ENCODE data around the gene WDR37. TPM values are rescaled to one million over a fixed set of nuclear protein-coding genes. Genes with fewer than 3 reads are reported as not detected.

Gene WDR37
- polyA plus RNA-seq, 3 donors = 7.1 to 33.6 (median 8.6) TPM

DNA sequence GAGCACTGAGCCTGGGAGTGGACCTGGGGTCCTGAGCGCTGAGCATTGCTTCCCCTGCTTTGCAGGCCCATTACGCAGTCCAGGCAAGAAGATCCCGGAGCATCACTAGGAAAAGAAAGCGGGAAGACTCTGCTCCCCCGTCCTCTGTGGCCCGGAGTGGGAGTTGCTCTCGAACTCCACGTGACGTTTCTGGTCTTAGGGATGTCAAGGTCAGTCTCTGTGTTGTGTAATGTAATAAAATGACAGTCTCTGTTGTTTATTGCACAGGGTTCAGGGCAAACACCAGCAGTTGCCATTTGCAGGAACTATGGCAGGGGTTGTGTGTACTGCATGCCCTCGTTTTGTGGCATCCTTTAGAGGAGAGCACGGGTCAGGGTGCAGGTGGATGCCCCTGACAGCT is 40.5 kb upstream of the WDR37 start:
- no peaks in the 10 kb centered on the region for H3K9me3 ChIP-seq (replicated peaks in 1 of 2; ENCODE audit: control insufficient read depth in 1 of 2, insufficient read depth in 1 of 2, low read length in 2 of 2)
- Mint-ChIP-seq H3K36me3 (peaks cover 81 to 93% of the 10 kb centered on the region in 2 donors), H3K9me3 (peaks cover 0 to 2% (median 0%) of the 10 kb centered on the region in 7 donors), H3K27ac (peak overlapping the region in 1 of 7 donors; percentile 14), H3K4me1 (no peaks in the 10 kb centered on the region), H3K27me3 (ENCODE audit: low read depth in 3 of 3) (no peaks in the 10 kb centered on the region), H3K4me3 (no peak overlapping the region)
- DNase-seq = no peak
- no peaks in the 10 kb centered on the region for H3K79me2 ChIP-seq (ENCODE audit: insufficient read depth, low read length)
- H3K36me3 ChIP-seq (replicated peaks in 1 of 2; ENCODE audit: control insufficient read depth in 1 of 2, insufficient read depth in 2 of 2, low read length in 2 of 2) = peaks cover 84 to 94% of the 10 kb centered on the region in 2 donors
- no peak overlapping the region for H3K4me3 ChIP-seq (replicated peaks in 1 of 3; ENCODE audit: low read depth in 2 of 3, low read length in 3 of 3)
- H3K27ac ChIP-seq (ENCODE audit: low read depth in 1 of 2, low read length in 2 of 2) = peak overlapping the region in 1 of 2 donors; percentile 31
- no peaks in the 10 kb centered on the region for H3K27me3 ChIP-seq (ENCODE audit: control insufficient read depth in 2 of 2, insufficient read depth in 2 of 2, low read length in 2 of 2)
- no peak overlapping the region for H3K9ac ChIP-seq (ENCODE audit: insufficient read depth, low read length, poor library complexity, severe bottlenecking)
- TF ChIP-seq, protein P1, sequence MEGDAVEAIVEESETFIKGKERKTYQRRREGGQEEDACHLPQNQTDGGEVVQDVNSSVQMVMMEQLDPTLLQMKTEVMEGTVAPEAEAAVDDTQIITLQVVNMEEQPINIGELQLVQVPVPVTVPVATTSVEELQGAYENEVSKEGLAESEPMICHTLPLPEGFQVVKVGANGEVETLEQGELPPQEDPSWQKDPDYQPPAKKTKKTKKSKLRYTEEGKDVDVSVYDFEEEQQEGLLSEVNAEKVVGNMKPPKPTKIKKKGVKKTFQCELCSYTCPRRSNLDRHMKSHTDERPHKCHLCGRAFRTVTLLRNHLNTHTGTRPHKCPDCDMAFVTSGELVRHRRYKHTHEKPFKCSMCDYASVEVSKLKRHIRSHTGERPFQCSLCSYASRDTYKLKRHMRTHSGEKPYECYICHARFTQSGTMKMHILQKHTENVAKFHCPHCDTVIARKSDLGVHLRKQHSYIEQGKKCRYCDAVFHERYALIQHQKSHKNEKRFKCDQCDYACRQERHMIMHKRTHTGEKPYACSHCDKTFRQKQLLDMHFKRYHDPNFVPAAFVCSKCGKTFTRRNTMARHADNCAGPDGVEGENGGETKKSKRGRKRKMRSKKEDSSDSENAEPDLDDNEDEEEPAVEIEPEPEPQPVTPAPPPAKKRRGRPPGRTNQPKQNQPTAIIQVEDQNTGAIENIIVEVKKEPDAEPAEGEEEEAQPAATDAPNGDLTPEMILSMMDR (IDR thresholded peaks at IDR 0.05) = no peak
- H4K20me1 ChIP-seq (ENCODE audit: insufficient read depth, low read length) = no peaks in the 10 kb centered on the region
- intact Hi-C loops (cut with micrococcal nuclease) = no loop called here
- H2AFZ ChIP-seq (ENCODE audit: insufficient read depth, low read depth, low read length, poor library complexity, severe bottlenecking) = no peak overlapping the region
- no peak overlapping the region for H3K4me2 ChIP-seq (replicated peaks; ENCODE audit: extremely low read depth, low read length, poor library complexity, severe bottlenecking)
- WGBS (ENCODE audit: insufficient coverage) = 96% methylated on average over 10 of the region's 11 CpGs
- no peaks in the 10 kb centered on the region for H3K4me1 ChIP-seq (ENCODE audit: control insufficient read depth in 1 of 2, insufficient read depth in 2 of 2, low read length in 2 of 2)

DNA sequence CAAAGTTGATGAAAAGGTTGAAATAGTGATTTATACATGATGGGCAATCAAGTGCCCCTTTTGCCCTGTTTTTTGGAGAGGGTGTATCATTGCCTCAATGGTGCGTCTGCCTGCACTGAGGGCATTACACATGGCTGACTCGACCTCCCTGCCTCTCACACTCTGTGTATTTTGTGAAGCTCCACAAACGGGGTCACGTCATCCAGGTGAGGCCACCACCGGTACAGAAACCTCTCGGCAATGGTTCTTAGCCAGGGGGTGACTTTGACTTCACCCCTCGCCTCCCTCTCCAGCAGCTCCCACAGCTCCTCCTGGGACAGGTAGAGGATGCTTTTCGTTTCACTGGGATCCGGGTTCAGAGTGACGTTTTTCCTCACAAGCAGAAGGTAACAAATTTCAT is 36.8 kb upstream of the WDR37 start:
- intact Hi-C loops (cut with micrococcal nuclease) = no loop called here
- H3K27ac ChIP-seq (ENCODE audit: low read depth in 1 of 2, low read length in 2 of 2) = no peak overlapping the region
- no peaks in the 10 kb centered on the region for H4K20me1 ChIP-seq (ENCODE audit: insufficient read depth, low read length)
- TF ChIP-seq, protein P1 (IDR thresholded peaks at IDR 0.05) = no peak
- peaks cover 54 to 58% of the 10 kb centered on the region in 2 donors for H3K36me3 ChIP-seq (replicated peaks in 1 of 2; ENCODE audit: control insufficient read depth in 1 of 2, insufficient read depth in 2 of 2, low read length in 2 of 2)
- no peak overlapping the region for H2AFZ ChIP-seq (ENCODE audit: insufficient read depth, low read depth, low read length, poor library complexity, severe bottlenecking)
- H3K27me3 ChIP-seq (ENCODE audit: control insufficient read depth in 2 of 2, insufficient read depth in 2 of 2, low read length in 2 of 2) = no peaks in the 10 kb centered on the region
- H3K9me3 Mint-ChIP-seq = peaks cover 0 to 4% (median 2%) of the 10 kb centered on the region in 7 donors
- no peak for DNase-seq
- 100% methylated on average over 3 of the region's 10 CpGs for WGBS (ENCODE audit: insufficient coverage)
- no peak overlapping the region for H3K4me3 Mint-ChIP-seq
- H3K9ac ChIP-seq (ENCODE audit: insufficient read depth, low read length, poor library complexity, severe bottlenecking) = no peak overlapping the region
- peak overlapping the region in 3 of 7 donors; percentile 15 to 40 (median 31) for H3K27ac Mint-ChIP-seq
- H3K79me2 ChIP-seq (ENCODE audit: insufficient read depth, low read length) = no peaks in the 10 kb centered on the region
- H3K4me1 Mint-ChIP-seq = no peaks in the 10 kb centered on the region
- no peak overlapping the region for H3K4me2 ChIP-seq (replicated peaks; ENCODE audit: extremely low read depth, low read length, poor library complexity, severe bottlenecking)
- no peak overlapping the region for H3K4me3 ChIP-seq (replicated peaks in 1 of 3; ENCODE audit: low read depth in 2 of 3, low read length in 3 of 3)
- H3K9me3 ChIP-seq (replicated peaks in 1 of 2; ENCODE audit: control insufficient read depth in 1 of 2, insufficient read depth in 1 of 2, low read length in 2 of 2) = no peaks in the 10 kb centered on the region
- no peaks in the 10 kb centered on the region for H3K4me1 ChIP-seq (ENCODE audit: control insufficient read depth in 1 of 2, insufficient read depth in 2 of 2, low read length in 2 of 2)
- peaks cover 49 to 62% of the 10 kb centered on the region in 2 donors for H3K36me3 Mint-ChIP-seq
- no peaks in the 10 kb centered on the region for H3K27me3 Mint-ChIP-seq (ENCODE audit: low read depth in 3 of 3)
